ENCODE measurements around the gene USP9X. TPM values are rescaled to one million over a fixed set of nuclear protein-coding genes. Genes with fewer than 3 reads are reported as not detected.
"Not testable (repeated sequence)": the region's sequence is repeated elsewhere in the genome, so short reads cannot be mapped to it uniquely, and the experiment has no call there.

Gene USP9X
- total RNA-seq, 1 experiment from 2014 or later, result 80.0 TPM

DNA sequence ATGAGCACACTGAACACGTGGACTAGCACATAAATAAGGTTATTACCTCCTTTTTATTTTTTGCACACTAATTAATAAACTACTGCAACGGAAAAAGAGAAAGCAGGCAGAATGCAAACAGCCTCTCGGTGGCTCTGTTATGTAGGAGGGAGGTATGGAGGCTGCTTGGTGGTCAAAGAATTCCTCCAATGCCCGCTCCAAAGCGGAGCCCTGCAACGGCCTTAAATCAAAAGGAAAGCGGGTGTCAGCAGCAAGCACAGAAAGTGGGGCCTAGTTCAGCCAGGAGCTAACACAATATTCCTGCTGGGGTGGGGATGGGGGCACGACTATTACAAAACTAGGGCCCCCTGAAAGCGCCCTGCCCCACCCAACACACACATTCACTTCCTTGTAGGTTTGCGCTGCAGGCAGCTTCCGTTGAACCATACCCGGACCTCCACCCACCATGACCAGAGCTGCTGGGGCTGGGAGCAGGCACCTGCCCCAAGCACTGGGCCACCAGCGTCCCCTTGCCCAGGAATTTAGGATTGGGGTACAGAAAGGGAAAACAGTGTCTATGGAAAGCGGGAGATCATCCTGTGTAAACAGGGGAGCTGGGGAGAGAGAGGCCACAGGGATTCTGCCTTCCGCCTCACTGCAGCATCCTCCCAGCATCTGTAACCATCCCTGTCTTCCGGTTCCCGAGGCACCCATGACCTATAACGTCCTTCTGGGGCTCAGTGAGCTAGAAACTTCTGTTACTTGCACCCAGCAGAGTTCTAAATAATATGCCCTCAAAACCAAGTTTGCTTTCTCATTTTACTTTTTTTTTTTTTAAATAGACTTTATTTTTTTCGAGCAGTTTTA, 191.6 kb downstream of the USP9X start:
- no peak for DNase-seq (ENCODE audit: low read depth)

DNA sequence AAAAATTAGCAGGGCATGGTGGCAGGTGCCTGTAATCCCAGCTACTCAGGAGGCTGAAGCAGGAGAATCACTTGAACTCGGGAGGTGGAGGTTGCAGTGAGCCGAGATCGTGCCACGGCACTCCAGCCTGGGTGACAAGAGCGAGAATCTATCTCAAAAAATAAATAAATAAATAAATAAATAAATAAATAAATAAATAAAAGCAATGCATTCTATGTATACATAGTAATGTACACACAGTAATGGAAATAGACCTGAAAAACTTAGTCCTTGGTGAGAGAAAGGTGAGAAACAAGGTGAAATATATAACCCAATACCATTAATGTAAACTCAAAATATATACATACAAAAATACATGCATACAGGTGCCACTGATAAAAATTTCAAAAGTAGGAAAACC, 197.1 kb downstream of the USP9X start:
- DNase-seq (ENCODE audit: low read depth), result not testable (repeated sequence)

DNA sequence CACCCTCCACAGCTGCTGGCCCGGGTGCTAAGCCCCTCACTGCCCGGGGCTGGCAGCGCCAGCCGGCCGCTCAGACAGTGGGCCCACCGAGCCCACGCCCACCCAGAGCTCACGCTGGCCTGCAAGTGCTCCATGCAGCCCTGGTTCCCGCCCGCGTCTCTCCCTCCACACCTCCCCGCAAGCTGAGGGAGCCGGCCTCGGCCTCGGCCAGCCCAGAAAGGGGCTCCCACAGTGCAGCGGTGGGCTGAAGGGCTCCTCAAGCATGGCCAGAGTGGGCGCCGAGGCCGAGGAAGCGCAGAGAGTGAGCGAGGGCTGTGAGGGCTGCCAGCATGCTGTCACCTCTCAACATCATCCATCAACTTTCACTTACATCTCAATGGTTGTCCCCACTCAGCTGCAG, 200.7 kb downstream of the USP9X start:
- not testable (repeated sequence) for DNase-seq (ENCODE audit: low read depth)

Other genes with a start within 250 kb of the USP9X start
- 149 and 190 TPM in 2 replicates for gene DDX3X, start 248.7 kb downstream of the USP9X start, total RNA-seq (2014; rRNA removed)